ENCODE data around the gene ARHGAP42.
"Not testable (repeated sequence)": the region's sequence is repeated elsewhere in the genome, so short reads cannot be mapped to it uniquely, and the experiment has no call there.

The ARHGAP42 gene

GRCh38 chr11:100887659-100888058 lies 200.6 kb downstream of the ARHGAP42 start:
- DNase-seq, result no peak

- DNase-seq, result no peak
Measured at GRCh38 chr11:100888836-100889235, 201.7 kb downstream of the ARHGAP42 start.

- no peak for DNase-seq
Measured at GRCh38 chr11:100889758-100890157, 202.7 kb downstream of the ARHGAP42 start.

GRCh38 chr11:100890789-100891188 lies 203.7 kb downstream of the ARHGAP42 start:
- DNase-seq, result no peak

- no peak for DNase-seq
Measured at GRCh38 chr11:100892886-100893285, 205.8 kb downstream of the ARHGAP42 start.

GRCh38 chr11:100895449-100895848 lies 208.4 kb downstream of the ARHGAP42 start:
- no peak for DNase-seq

- DNase-seq, result not testable (repeated sequence)
Measured at GRCh38 chr11:100895976-100896375, 208.9 kb downstream of the ARHGAP42 start.

GRCh38 chr11:100901471-100901870 lies 214.4 kb downstream of the ARHGAP42 start:
- not testable (repeated sequence) for DNase-seq

- DNase-seq, result no peak
Measured at GRCh38 chr11:100902454-100903141, 215.5 kb downstream of the ARHGAP42 start.

- no peak for DNase-seq
Measured at GRCh38 chr11:100903284-100903683, 216.2 kb downstream of the ARHGAP42 start.

GRCh38 chr11:100905684-100906083 lies 218.6 kb downstream of the ARHGAP42 start:
- no peak for DNase-seq

- DNase-seq, result no peak
Measured at GRCh38 chr11:100908746-100909145, 221.7 kb downstream of the ARHGAP42 start.

GRCh38 chr11:100910808-100911207 lies 223.7 kb downstream of the ARHGAP42 start:
- DNase-seq, result no peak

- no peak for DNase-seq
Measured at GRCh38 chr11:100914415-100915110, 227.5 kb downstream of the ARHGAP42 start.

- no peak for DNase-seq
Measured at GRCh38 chr11:100918551-100919500, 231.7 kb downstream of the ARHGAP42 start.

- no peak for DNase-seq
Measured at GRCh38 chr11:100920593-100920992, 233.5 kb downstream of the ARHGAP42 start.

- DNase-seq, result no peak
Measured at GRCh38 chr11:100922121-100922520, 235.0 kb downstream of the ARHGAP42 start.

GRCh38 chr11:100923555-100923954 lies 236.5 kb downstream of the ARHGAP42 start:
- DNase-seq, result no peak

GRCh38 chr11:100925935-100926334 lies 238.8 kb downstream of the ARHGAP42 start:
- DNase-seq, result no peak

- no peak for DNase-seq
Measured at GRCh38 chr11:100927579-100927978, 240.5 kb downstream of the ARHGAP42 start.

GRCh38 chr11:100928426-100928825 lies 241.3 kb downstream of the ARHGAP42 start:
- DNase-seq, result no peak

- no peak for DNase-seq
Measured at GRCh38 chr11:100929377-100929776, 242.3 kb downstream of the ARHGAP42 start.

GRCh38 chr11:100930185-100930778 lies 243.2 kb downstream of the ARHGAP42 start:
- no peak for DNase-seq

Data from activated naive CD4-positive, alpha-beta T cell treated with anti-CD3 and anti-CD28 coated beads, Interleukin-2, amount 50 U/mL, for 16 hours (primary cell).